Neural cell (in vitro differentiated cells): Measurements from ENCODE around the gene IL3. TPM values are rescaled to one million over a fixed set of nuclear protein-coding genes. Genes with fewer than 3 reads are reported as not detected.

Experiments
- H2AFZ ChIP-seq: fragments of 200-600, 300-800 bp; sonication (generic), shearing (Covaris generic); 2 replicates; pipeline ENCODE4 v1.6.0; 2014; ENCODE audit warnings: low read depth, mild to moderate bottlenecking, antibody characterized with exemption, low read length, moderate library complexity
- H3F3A ChIP-seq: fragments of 200-600 bp; shearing (Covaris generic); 2 replicates; pipeline ENCODE4 v1.6.1; 2016; ENCODE audit warnings: mild to moderate bottlenecking, moderate library complexity, mixed read lengths, antibody characterized with exemption, low read length; ENCODE audit not compliant: insufficient read depth, poor library complexity, severe bottlenecking
- H3K27ac ChIP-seq: fragments of 200-600, 300-800 bp; sonication (generic), shearing (Covaris generic); 2 replicates; pipeline ENCODE4 v1.5.1; 2014; ENCODE audit warnings: mild to moderate bottlenecking, low read length, moderate library complexity
- H3K27me3 ChIP-seq: fragments of 300-800, 200-600 bp; sonication (generic), shearing (Covaris generic); 2 replicates; pipeline ENCODE4 v1.6.0; 2014; ENCODE audit warnings: mild to moderate bottlenecking, low read depth, low read length, moderate library complexity; ENCODE audit not compliant: insufficient read depth
- H3K36me3 ChIP-seq: fragments of 300-800, 200-600 bp; sonication (generic), shearing (Covaris generic); 2 replicates; pipeline ENCODE4 v1.5.1; 2014; ENCODE audit warnings: mild to moderate bottlenecking, antibody characterized with exemption, low read length, moderate library complexity; ENCODE audit not compliant: insufficient read depth
- H3K4me2 ChIP-seq: fragments of 300-800, 200-600 bp; sonication (generic), shearing (Covaris generic); 2 replicates; pipeline ENCODE4 v1.6.0; 2014; ENCODE audit warnings: mild to moderate bottlenecking, low read length
- H3K4me3 ChIP-seq: fragments of 300-800, 200-600 bp; sonication (generic), shearing (Covaris generic); 2 replicates; pipeline ENCODE4 v1.5.1; 2014; ENCODE audit warnings: mild to moderate bottlenecking, low read length, moderate library complexity
- H3K79me2 ChIP-seq: fragments of 200-600 bp; shearing (Covaris generic); replicated peaks from 2 replicates; pipeline ENCODE4 v1.6.0; 2014; ENCODE audit warnings: mild to moderate bottlenecking, low read length, moderate library complexity; ENCODE audit not compliant: insufficient read depth
- H3K9ac ChIP-seq: fragments of 300-800, 200-600 bp; sonication (generic), shearing (Covaris generic); 2 replicates; pipeline ENCODE4 v1.6.1; 2016; ENCODE audit warnings: mild to moderate bottlenecking, low read length, mixed read lengths
- H3K9me2 ChIP-seq: fragments of 200-600 bp; shearing (Covaris generic); 2 replicates; pipeline ENCODE4 v1.6.1; 2016; ENCODE audit warnings: mild to moderate bottlenecking, low read length, mixed read lengths; ENCODE audit not compliant: insufficient read depth
- H3K9me3 ChIP-seq: fragments of 200-600, 300-800 bp; sonication (generic), shearing (Covaris generic); 2 replicates; pipeline ENCODE4 v1.6.1; 2016; ENCODE audit warnings: mild to moderate bottlenecking, mixed run types, low read length, moderate library complexity, mixed read lengths
- H4K20me1 ChIP-seq: fragments of 200-600 bp; shearing (Covaris generic); 2 replicates; pipeline ENCODE4 v1.6.1; 2016; ENCODE audit warnings: mild to moderate bottlenecking, mixed run types; ENCODE audit not compliant: insufficient read depth
- CTCF ChIP-seq: fragments of 450-650 bp; IDR thresholded peaks from 2 replicates; pipeline ENCODE4 v1.5.1; 2014; ENCODE audit warnings: antibody characterized with exemption, mild to moderate bottlenecking, moderate library complexity; ENCODE audit not compliant: poor library complexity, severe bottlenecking
- EP300 ChIP-seq: fragments of 450-650 bp; conservative IDR thresholded peaks from 2 replicates; pipeline ENCODE4 v1.6.1; 2014; ENCODE audit warnings: antibody characterized with exemption, mild to moderate bottlenecking, moderate library complexity; ENCODE audit not compliant: poor library complexity, severe bottlenecking
- EZH2 ChIP-seq: fragments of 200-600, 300-800 bp; shearing (Covaris generic), sonication (generic); IDR thresholded peaks from 2 replicates; pipeline ENCODE4 v1.6.1; 2014; ENCODE audit warnings: antibody characterized with exemption, low read length, borderline replicate concordance, mild to moderate bottlenecking; ENCODE audit not compliant: insufficient read depth, poor library complexity, severe bottlenecking
- MXI1 ChIP-seq: fragments of 450-650 bp; conservative IDR thresholded peaks from 2 replicates; pipeline ENCODE4 v1.6.1; 2014; ENCODE audit warnings: antibody characterized with exemption, mild to moderate bottlenecking; ENCODE audit not compliant: poor library complexity, severe bottlenecking
- POLR2AphosphoS5 ChIP-seq: IDR thresholded peaks from 2 replicates; pipeline ENCODE4 v1.6.1; 2012
- RAD21 ChIP-seq: fragments of 450-650 bp; conservative IDR thresholded peaks from 2 replicates; pipeline ENCODE4 v1.6.1; 2014; ENCODE audit warnings: antibody characterized with exemption, mild to moderate bottlenecking, moderate library complexity
- REST ChIP-seq: IDR thresholded peaks from 2 replicates; pipeline ENCODE4 v1.6.1; 2012; ENCODE audit warnings: borderline replicate concordance
- SMC3 ChIP-seq: fragments of 450-650 bp; conservative IDR thresholded peaks from 2 replicates; pipeline ENCODE4 v1.6.1; 2014; ENCODE audit warnings: antibody characterized with exemption, mild to moderate bottlenecking, moderate library complexity; ENCODE audit not compliant: poor library complexity
- TAF1 ChIP-seq: IDR thresholded peaks from 2 replicates; pipeline ENCODE4 v1.6.1; 2012; ENCODE audit warnings: low read depth
- polyA plus RNA-seq: library from polyadenylated mRNA; depleted of rRNA; stranded (reverse); fragments of >200 nt; gene quantifications from 2 replicates; pipeline ENCODE4 v1.2.3, GENCODE V29; 2014

Gene IL3
- polyA plus RNA-seq, 1 donor from 2014 or later = not detected

GRCh38 chr5:132057498-132058255 lies 2.8 kb upstream of the IL3 start:
- H3K9me2 ChIP-seq = no peaks in the 10 kb centered on the region
- H3F3A ChIP-seq = no peaks in the 10 kb centered on the region
- TF ChIP-seq CTCF (no peak), SMC3 (no peak), MXI1 (no peak), TAF1 (no peak), REST (no peak), EZH2 (no peak), RAD21 (no peak), EP300 (no peak), POLR2AphosphoS5 (no peak)
- no peaks in the 10 kb centered on the region for H3K27me3 ChIP-seq
- no peaks in the 10 kb centered on the region for H3K79me2 ChIP-seq
- no peak overlapping the region for H3K4me3 ChIP-seq
- no peaks in the 10 kb centered on the region for H3K36me3 ChIP-seq
- no peak overlapping the region for H3K4me2 ChIP-seq
- no peak overlapping the region for H3K9ac ChIP-seq
- no peaks in the 10 kb centered on the region for H4K20me1 ChIP-seq
- no peak overlapping the region for H3K27ac ChIP-seq
- no peak overlapping the region for H2AFZ ChIP-seq
- H3K9me3 ChIP-seq = no peaks in the 10 kb centered on the region

GRCh38 chr5:132058646-132059042 lies 1.8 kb upstream of the IL3 start:
- no peak overlapping the region for H3K27ac ChIP-seq
- H3K79me2 ChIP-seq = no peaks in the 10 kb centered on the region
- no peak overlapping the region for H3K4me2 ChIP-seq
- H3K27me3 ChIP-seq = no peaks in the 10 kb centered on the region
- H3K9ac ChIP-seq = no peak overlapping the region
- H3K4me3 ChIP-seq = no peak overlapping the region
- TF ChIP-seq SMC3 (no peak), EP300 (no peak), EZH2 (no peak), RAD21 (no peak)
- H3K9me2 ChIP-seq = no peaks in the 10 kb centered on the region
- no peaks in the 10 kb centered on the region for H3K36me3 ChIP-seq
- H3K9me3 ChIP-seq = no peaks in the 10 kb centered on the region
- no peaks in the 10 kb centered on the region for H3F3A ChIP-seq
- H2AFZ ChIP-seq = no peak overlapping the region
- H4K20me1 ChIP-seq = no peaks in the 10 kb centered on the region
